H54 (cell line): ENCODE data around the gene MRPL4.
A peak's percentile ranks its signal among the peaks of the same experiment; 100 is the strongest.

Experiments
- DNase-seq: peaks from one replicate; pipeline ENCODE4 v3.0.0; 2011; ENCODE audit warnings: low spot score, mixed read lengths; ENCODE audit not compliant: insufficient read length
- FAIRE-seq: peaks from 3 replicates; lab custom pipeline; 2011; peaks lifted over from hg19 to GRCh38; lab: Jason Lieb, UNC
- POLR2A ChIP-seq: IDR thresholded peaks from 2 replicates; pipeline ENCODE4 v1.6.1; 2011; ENCODE audit warnings: low read depth, mild to moderate bottlenecking, low read length

The MRPL4 gene

GRCh38 chr19:10283301-10284064 is 31.5 kb downstream of the MRPL4 start:
- DNase-seq (no peak), FAIRE-seq (no peak)
- no peak for TF ChIP-seq POLR2A

GRCh38 chr19:10284065-10284959 is 32.3 kb downstream of the MRPL4 start:
- no peak for FAIRE-seq
- no peak for TF ChIP-seq POLR2A

GRCh38 chr19:10284960-10285278 is 32.9 kb downstream of the MRPL4 start:
- DNase-seq, result no peak
- no peak for TF ChIP-seq POLR2A
- no peak for FAIRE-seq

More at GRCh38 chr19:10284065-10284959, 32.3 kb downstream of the MRPL4 start:
- DNase-seq, result no peak

GRCh38 chr19:10285393-10285792 is 33.4 kb downstream of the MRPL4 start:
- no peak for FAIRE-seq
- DNase-seq, result no peak
- no peak for TF ChIP-seq POLR2A

- FAIRE-seq (no peak), DNase-seq (no peak)
- no peak for TF ChIP-seq POLR2A
Observed at GRCh38 chr19:10286803-10287737, 35.1 kb downstream of the MRPL4 start, which contains the start of gene ICAM4. TSS of gene ICAM4 (plus strand) at chr19:10286955. CDS start at chr19:10287013, 58 bp downstream.

- peak; percentile 46 for DNase-seq
- no peak for TF ChIP-seq POLR2A
- no peak for FAIRE-seq
Observed at GRCh38 chr19:10288662-10289166, 36.7 kb downstream of the MRPL4 start.

- FAIRE-seq, result no peak
- TF ChIP-seq POLR2A, result no peak
- DNase-seq, result peak; percentile 61
Observed at GRCh38 chr19:10289167-10289835, 37.3 kb downstream of the MRPL4 start.

- FAIRE-seq (no peak), DNase-seq (peak; percentile 55)
- TF ChIP-seq POLR2A, result no peak
Observed at GRCh38 chr19:10289836-10290356, 37.9 kb downstream of the MRPL4 start, which contains the start of gene ICAM5. TSS of gene ICAM5 (plus strand) at chr19:10289952. CDS start at chr19:10290044, 92 bp downstream.

- DNase-seq (no peak), FAIRE-seq (no peak)
- no peak for TF ChIP-seq POLR2A
Observed at GRCh38 chr19:10290357-10290875, 38.4 kb downstream of the MRPL4 start.

- no peak for FAIRE-seq
- peak; percentile 38; the same call in 1 of the 2 replicates for TF ChIP-seq POLR2A
Observed at GRCh38 chr19:10290876-10291553, 39.0 kb downstream of the MRPL4 start.

GRCh38 chr19:10291554-10292205 is 39.7 kb downstream of the MRPL4 start:
- FAIRE-seq, result no peak

More at GRCh38 chr19:10290876-10291553, 39.0 kb downstream of the MRPL4 start:
- no peak for DNase-seq

More at GRCh38 chr19:10291554-10292205, 39.7 kb downstream of the MRPL4 start:
- DNase-seq, result no peak
- TF ChIP-seq POLR2A, result no peak
